OCI-LY3 (cell line): ENCODE measurements around the gene PRSS22.

Source experiments
- EZH2phosphoT487 ChIP-seq: fragments of 200-600 bp; shearing (Covaris generic); IDR thresholded peaks from 2 replicates; pipeline ENCODE4 v1.6.1; 2018; ENCODE audit warnings: antibody characterized with exemption, mixed run types, low read depth
- TF ChIP-seq, protein P1 (sequence below): fragments of 200-600, 300-600 bp; sonication (generic); IDR thresholded peaks from 2 replicates; pipeline ENCODE4 v1.5.1; 2014; ENCODE audit warnings: antibody characterized with exemption, low read length, low read depth

DNA sequence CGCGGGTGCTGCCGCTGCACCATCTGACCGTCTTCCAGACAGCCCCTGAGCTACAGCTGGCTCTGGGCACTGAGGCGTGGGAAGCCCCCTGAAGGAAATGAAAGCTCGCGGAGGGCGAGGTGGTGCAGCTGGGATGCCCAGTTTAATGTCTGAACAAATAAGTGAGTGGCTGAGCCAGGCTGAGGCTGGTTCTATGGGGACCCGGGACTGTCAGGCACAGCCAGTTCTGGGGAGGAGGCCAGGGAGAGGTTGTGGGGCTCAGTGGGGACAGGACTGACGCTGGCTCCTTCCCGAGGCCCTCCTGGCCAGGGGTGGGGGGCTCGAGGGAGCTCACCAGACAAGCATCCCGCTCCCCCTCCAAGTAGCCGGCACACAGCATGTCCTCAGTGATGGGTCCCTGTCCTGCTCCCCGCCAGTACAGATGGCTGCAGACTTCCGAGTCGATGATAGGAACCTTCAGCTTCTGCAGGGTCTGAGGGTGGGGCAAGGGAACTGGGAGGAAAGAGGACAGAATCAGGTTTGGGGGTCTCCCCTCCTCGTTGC lies 4.4 kb downstream of the PRSS22 start:
- TF ChIP-seq, protein P1, sequence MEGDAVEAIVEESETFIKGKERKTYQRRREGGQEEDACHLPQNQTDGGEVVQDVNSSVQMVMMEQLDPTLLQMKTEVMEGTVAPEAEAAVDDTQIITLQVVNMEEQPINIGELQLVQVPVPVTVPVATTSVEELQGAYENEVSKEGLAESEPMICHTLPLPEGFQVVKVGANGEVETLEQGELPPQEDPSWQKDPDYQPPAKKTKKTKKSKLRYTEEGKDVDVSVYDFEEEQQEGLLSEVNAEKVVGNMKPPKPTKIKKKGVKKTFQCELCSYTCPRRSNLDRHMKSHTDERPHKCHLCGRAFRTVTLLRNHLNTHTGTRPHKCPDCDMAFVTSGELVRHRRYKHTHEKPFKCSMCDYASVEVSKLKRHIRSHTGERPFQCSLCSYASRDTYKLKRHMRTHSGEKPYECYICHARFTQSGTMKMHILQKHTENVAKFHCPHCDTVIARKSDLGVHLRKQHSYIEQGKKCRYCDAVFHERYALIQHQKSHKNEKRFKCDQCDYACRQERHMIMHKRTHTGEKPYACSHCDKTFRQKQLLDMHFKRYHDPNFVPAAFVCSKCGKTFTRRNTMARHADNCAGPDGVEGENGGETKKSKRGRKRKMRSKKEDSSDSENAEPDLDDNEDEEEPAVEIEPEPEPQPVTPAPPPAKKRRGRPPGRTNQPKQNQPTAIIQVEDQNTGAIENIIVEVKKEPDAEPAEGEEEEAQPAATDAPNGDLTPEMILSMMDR = no peak
- no peak for TF ChIP-seq EZH2phosphoT487
